ENCODE results near the gene SPAG4. TPM values are rescaled to one million over a fixed set of nuclear protein-coding genes. Genes with fewer than 3 reads are reported as not detected.

Gene SPAG4, protein sequence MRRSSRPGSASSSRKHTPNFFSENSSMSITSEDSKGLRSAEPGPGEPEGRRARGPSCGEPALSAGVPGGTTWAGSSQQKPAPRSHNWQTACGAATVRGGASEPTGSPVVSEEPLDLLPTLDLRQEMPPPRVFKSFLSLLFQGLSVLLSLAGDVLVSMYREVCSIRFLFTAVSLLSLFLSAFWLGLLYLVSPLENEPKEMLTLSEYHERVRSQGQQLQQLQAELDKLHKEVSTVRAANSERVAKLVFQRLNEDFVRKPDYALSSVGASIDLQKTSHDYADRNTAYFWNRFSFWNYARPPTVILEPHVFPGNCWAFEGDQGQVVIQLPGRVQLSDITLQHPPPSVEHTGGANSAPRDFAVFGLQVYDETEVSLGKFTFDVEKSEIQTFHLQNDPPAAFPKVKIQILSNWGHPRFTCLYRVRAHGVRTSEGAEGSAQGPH
- 5.6 and 8.1 TPM in 2 replicates for total RNA-seq

DNA sequence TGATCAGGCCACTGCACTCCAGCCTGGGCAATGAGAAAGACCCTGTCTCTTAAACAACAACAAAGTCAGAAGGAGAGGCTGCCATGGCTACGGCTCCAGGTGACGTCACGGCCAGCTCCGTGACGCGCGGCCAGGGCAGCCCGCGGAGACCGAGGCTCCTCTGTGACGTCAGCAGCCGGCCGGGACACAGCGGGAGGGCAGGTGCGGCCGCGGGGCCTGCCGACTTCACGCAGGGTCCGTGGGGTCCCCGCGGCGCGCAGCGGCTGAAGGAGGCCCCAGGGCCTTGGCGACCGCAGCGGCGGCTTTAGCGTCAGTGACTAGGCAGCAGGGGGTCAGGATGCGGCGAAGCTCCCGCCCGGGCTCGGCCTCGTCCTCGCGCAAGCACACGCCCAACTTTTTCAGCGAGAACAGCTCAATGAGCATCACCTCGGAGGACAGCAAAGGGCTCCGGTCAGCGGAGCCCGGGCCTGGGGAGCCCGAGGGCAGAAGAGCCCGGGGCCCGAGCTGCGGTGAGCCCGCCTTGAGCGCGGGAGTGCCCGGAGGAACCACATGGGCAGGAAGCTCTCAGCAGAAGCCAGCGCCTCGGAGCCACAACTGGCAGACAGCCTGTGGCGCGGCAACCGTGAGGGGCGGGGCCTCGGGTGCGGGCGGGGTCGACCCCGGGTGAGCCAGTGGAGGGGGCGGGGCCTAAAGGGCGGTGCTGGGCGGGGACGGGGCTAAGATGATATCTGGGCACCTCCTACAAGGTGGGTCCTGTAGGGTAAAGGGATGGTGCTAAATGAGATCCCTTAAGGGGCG lies at the start of gene SPAG4:
Gene SPAG4, plus strand, starts transcription at position 163 of the 798 bp plus-strand sequence. Its CDS starts 175 bp downstream, at position 338.
- TF ChIP-seq, protein P1, sequence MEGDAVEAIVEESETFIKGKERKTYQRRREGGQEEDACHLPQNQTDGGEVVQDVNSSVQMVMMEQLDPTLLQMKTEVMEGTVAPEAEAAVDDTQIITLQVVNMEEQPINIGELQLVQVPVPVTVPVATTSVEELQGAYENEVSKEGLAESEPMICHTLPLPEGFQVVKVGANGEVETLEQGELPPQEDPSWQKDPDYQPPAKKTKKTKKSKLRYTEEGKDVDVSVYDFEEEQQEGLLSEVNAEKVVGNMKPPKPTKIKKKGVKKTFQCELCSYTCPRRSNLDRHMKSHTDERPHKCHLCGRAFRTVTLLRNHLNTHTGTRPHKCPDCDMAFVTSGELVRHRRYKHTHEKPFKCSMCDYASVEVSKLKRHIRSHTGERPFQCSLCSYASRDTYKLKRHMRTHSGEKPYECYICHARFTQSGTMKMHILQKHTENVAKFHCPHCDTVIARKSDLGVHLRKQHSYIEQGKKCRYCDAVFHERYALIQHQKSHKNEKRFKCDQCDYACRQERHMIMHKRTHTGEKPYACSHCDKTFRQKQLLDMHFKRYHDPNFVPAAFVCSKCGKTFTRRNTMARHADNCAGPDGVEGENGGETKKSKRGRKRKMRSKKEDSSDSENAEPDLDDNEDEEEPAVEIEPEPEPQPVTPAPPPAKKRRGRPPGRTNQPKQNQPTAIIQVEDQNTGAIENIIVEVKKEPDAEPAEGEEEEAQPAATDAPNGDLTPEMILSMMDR (IDR thresholded peaks at IDR 0.05; ENCODE audit: insufficient read depth, low read depth, low read length) = no peak
- DNase-seq (ENCODE audit: low read depth) = peak; percentile 99
- H3K4me3 ChIP-seq (ENCODE audit: low read depth, low read length) = peak within 1 kb of the TSS; percentile 64

DNA sequence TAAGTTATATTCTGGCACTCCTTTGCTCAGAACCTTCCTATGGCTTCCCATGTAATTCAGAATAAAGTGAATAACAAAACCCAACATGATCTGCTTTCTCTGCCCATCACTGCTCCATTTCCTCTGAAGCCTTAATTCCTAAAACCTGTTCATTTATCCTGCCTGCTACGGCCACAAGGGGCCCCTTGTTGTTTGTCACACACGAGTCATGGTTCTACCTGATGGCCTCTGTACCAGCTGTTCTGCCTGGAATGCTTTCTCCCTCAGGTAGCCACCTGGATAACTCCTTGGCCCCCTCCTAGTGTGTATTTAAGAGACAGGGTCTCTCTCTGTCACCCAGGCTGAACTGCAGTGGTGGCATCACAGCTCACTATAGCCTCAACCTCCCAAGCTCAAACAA lies 47.0 kb upstream of the SPAG4 start:
- TF ChIP-seq, protein P1 (IDR thresholded peaks at IDR 0.05; ENCODE audit: insufficient read depth, low read depth, low read length) = peak; percentile 23
- H3K4me3 ChIP-seq (ENCODE audit: low read depth, low read length) = no peak overlapping the region
- DNase-seq (ENCODE audit: low read depth) = no peak

DNA sequence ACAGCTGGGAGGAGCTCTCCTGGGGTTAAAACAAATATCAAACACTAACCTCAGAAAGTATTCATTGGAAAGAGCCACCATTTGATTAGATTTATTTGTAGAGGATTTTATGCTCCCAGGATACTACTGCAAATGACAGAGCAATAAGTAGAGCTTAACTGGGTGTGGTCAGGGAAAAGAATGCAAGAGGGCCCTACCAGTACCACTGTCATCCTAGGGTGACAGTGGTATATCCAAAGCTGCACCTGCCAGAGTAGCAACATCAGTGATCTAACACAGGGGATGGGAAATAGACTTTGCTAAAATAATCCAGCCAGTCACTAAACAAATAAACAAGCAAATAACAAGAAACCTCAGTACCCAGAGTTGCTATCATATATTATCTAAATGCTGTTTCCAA lies 44.1 kb upstream of the SPAG4 start:
- no peak for DNase-seq (ENCODE audit: low read depth)
- TF ChIP-seq, protein P1 (IDR thresholded peaks at IDR 0.05; ENCODE audit: insufficient read depth, low read depth, low read length) = no peak

DNA sequence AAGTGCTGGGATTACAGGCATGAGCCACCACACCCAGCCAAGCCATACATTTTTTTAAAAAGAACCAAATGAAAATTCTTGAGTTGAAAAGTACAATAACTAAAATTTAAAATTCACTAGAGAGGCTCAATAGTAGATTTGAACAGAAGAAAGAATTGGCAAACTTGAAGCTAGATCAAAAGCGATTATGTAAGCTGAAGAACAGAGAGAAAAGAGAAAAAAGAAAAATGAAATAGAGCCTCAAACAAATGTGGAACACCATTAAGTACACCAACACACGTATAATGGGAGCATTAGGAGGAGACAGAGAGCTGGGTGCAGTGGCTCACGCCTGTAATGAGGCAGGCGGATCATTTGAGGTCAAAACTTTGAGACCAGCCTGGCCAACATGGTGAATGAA lies 42.8 kb upstream of the SPAG4 start:
- DNase-seq (ENCODE audit: low read depth) = no peak
- H3K4me3 ChIP-seq (ENCODE audit: low read depth, low read length) = no peak overlapping the region
- TF ChIP-seq, protein P1 (IDR thresholded peaks at IDR 0.05; ENCODE audit: insufficient read depth, low read depth, low read length) = no peak

More for the DNA sequence above, 44.1 kb upstream of the SPAG4 start:
- no peak overlapping the region for H3K4me3 ChIP-seq (ENCODE audit: low read depth, low read length)

DNA sequence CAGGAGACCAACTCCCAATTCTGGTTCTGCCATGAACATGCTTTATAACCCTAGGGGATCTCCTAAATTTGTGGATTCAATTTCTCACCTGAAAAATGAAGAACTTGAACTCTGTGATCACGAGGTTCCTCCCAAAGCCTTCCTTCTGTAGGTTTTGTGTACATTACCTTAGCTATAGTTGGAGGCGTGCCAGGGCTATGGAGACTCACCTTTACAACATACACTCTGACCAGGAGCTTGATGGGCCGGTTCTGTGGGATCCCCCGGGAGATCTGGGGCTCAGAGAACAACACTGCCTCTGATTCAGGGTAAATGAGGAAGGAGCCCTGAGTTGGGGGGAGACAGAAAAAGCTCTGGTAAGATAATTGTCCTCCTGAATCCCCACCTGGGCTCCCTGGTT lies 39.7 kb upstream of the SPAG4 start:
- DNase-seq (ENCODE audit: low read depth) = no peak
- TF ChIP-seq, protein P1 (IDR thresholded peaks at IDR 0.05; ENCODE audit: insufficient read depth, low read depth, low read length) = no peak
- no peak overlapping the region for H3K4me3 ChIP-seq (ENCODE audit: low read depth, low read length)

DNA sequence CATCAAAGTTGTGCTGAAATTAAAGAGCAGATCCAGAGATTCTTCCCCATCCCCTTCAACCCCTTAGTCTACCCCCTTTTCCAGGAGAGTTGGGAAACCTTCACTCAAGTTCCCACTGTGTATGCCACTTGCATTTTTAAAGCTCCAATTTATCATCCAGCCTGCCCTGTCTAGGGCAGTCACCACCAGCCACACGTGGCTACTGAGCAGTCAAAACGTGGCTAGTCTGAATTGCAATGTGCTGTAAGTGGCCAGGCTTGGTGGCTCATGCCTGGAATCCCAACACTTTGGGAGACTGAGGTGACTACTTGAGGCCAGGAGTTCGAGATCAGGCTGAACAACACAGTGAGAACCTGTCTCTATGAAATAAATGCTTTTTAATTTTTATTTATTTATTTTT lies 38.8 kb upstream of the SPAG4 start:
- TF ChIP-seq, protein P1 (IDR thresholded peaks at IDR 0.05; ENCODE audit: insufficient read depth, low read depth, low read length) = no peak
- no peak overlapping the region for H3K4me3 ChIP-seq (ENCODE audit: low read depth, low read length)
- DNase-seq (ENCODE audit: low read depth) = no peak
